Tongue (tissue), 2 donors: ENCODE data around the gene TNRC18. TPM values are rescaled to one million over a fixed set of nuclear protein-coding genes. Genes with fewer than 3 reads are reported as not detected.
A peak's percentile ranks its signal among the peaks of the same experiment; 100 is the strongest.
"Not testable (repeated sequence)": the region's sequence is repeated elsewhere in the genome, so short reads cannot be mapped to it uniquely, and the experiment has no call there.

Experiments used
- DNase-seq: peaks from one replicate; pipeline ENCODE4 v3.0.0-alpha.2; 2015
- total RNA-seq: library from RNA; depleted of rRNA; stranded (reverse); fragments of >200 nt; gene quantifications from one replicate; pipeline ENCODE4 v1.2.3, GENCODE V29; 2014

Gene TNRC18
- total RNA-seq, 1 donor from 2014 or later, result 63.0 TPM

- DNase-seq, result no peak
These were observed 132.3 kb downstream of the TNRC18 start for GRCh38 chr7:5291301-5291700.

GRCh38 chr7:5289355-5289754, 134.3 kb downstream of the TNRC18 start:
- DNase-seq, result no peak

- not testable (repeated sequence) for DNase-seq
These were observed 135.1 kb downstream of the TNRC18 start for GRCh38 chr7:5288560-5288959.

DNA sequence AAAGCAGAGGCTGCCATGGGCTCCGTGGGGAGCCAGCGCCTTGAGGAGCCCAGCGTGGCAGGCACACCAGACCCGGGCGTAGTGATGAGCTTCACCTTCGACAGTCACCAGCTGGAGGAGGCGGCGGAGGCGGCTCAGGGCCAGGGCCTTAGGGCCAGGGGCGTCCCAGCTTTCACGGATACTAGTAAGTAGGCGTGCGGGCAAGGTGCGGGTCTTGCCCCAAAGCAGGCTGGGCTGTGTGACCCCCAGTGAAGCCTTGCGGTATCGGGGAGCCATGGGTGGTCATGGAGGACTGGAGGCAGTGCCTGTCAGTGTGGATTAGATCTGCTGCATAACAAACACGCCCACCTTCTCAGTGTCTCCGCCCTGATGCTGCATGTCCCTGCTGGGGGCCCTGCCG, 135.8 kb downstream of the TNRC18 start:
- no peak for DNase-seq

DNA sequence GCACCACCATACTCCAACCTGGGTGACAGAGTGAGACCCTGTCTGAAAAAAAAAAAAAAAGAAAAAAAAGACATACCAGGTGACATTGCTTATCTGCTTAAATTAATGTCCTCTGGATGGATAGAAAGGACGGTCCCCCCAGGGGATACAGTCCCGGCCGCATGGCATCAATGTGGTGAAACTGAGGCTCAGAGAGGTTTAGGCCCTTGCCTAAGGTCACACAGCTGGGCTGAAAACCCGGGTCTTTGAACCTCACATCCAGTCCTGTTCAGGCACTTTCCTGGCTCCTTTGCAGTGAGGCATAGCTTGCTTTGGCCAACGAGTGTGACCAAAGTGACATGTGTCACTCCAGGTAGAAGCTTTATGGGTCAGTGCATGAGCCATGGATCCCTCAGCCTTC, 136.3 kb downstream of the TNRC18 start:
- DNase-seq, result not testable (repeated sequence)

DNA sequence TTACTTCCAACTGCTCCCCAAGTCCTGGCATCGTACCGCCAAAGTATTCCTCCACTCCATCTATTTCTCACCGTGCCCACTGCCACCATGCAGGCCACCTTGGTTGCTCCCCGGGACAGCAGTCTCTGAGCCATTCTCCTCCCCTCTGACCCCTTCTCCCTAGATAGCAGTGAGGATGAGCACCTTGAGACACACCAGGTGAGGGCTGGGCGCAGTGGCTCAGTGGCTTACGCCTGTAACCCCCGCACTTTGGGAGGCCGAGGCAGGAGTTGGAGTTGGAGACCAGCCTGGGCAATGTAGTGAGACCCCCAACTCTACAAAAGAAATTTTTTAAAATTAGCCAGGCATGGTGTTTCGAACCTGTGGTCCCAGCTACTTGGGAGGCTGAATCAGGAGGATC, 136.7 kb downstream of the TNRC18 start:
- DNase-seq, result no peak

GRCh38 chr7:5284304-5285281, 139.0 kb downstream of the TNRC18 start:
- DNase-seq, result peak; percentile 89

DNA sequence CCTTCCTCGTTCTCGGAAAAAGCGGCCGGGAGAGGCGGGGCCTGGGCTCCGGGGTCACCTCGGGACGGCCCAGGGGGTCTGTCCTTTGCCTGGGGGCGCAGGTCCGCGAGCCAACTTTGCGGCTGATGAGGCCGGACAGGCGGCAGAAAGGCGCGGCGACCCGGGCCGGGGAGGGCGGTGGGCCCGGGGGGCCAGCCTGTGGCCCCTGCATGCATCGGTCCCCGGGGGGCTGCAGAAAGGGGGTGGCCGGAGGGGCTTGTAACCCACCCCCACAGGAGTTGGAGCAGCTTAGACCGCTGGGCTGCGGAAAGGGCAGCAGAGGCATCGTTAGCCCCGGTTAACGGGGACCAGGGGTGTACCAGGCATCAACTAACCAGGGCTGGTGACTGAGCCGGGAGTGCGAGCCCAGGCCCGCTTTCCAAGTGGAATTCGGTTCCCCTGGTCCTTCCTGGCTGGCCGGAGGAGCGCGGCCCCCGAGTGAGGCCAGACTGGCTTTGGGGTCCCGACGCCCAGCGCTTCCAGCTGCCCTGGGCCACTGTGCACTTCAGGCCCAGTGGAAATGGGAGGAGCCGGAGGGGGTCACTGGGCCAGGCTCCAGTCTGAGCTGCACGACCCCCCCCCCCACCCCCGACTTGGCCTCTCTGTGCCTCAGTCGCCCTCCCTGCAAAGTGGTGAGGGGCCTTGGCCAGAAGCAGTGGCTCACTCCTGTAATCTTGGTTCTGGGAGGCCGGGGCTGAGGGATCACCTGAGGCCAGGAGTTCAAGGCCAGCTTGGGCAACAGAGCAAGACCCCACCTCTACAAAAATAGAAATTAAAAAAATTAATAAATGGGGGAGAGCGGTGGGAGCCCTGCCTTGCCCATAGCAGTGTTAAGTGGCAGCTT, 140.0 kb downstream of the TNRC18 start:
- peak; percentile 22 for DNase-seq

DNA sequence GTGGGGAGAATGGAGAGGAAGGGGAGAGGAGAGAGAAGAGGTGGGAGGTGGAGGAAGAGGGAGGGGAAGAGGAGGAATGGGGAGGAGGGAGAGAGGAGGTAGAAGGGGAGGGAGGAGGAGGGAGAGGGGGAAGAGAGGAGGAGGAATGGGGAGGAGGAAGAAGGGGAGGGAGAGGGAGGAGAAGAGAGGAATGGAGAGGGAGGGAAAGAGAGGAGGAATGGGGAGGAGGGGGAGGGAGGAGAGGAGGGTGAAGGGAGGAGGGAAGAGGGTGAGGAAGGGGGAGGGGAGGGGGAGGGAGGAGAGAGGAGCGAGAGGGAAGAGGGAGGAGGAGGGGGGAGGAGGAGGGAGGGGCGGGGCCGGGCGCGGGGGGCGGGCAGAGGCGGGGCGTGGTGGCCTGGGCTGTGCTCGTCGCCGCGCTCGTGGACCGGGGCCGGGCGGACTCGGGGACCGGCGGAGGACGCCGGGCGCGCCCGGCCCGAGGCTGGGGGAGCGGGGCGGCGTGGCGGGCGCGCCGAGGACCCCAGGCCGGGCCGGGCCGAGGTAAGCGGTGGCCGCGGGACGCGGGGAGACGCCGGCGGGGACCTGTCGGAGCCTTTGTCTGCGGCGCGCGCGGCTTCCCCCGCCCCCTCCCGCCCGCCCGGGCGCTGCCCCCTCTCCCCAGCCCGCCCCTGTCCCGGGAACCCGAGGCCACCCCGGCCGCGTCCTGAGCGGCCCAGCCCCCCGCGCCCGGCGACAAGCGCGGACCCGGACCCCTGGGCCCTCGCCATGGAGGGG, 140.9 kb downstream of the TNRC18 start, which contains the start of gene SLC29A4:
TSS of gene SLC29A4 (plus strand) at position 401 of the 774 bp plus-strand sequence. CDS start 4,874 bp downstream, outside the sequence.
- DNase-seq, result peak; percentile 71

DNA sequence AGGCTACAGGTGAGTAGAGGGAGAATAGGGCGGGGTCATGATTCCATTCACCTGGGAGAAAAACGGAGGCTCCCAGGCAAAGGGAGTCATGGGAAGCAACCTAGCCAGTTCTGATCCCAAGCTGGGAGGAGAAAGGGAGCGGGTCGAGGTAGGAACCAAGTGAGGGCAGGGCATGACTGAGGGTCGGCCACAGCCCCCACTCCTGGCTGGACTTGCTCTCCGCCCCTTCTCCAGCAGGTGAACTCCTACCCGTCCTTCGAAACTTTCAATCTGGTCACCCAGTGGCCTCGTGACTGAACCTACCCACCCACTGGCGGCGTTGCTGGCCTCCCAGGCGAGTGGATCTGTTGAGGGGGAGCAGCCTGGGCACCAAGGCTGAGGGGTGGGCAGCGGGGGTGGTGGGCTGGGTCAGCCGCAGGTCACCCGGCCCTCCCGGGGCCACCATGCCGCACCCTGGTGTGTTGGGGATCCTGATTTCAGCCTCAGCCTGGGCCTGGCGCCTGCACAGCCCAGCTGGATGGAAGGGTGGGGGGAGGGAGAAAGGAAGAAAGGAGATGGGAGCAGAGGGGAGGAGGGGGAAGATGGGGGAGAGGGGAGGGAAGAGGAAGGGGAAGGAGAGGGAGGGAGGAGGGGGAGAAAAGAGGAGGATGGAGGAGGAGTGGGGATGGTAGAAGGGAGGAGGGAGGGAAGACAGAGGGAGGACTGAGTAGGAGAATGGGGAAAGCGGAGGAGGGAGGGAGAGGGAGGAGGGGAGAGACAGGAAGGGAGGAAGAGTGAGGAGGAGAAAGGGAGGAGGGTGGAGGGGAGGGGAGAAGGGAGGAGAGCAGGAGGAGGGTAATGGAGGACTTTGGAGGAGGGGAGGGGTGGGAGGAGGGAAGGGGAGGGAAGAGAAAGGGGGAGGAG, 141.8 kb downstream of the TNRC18 start:
- peak; percentile 18 for DNase-seq

DNA sequence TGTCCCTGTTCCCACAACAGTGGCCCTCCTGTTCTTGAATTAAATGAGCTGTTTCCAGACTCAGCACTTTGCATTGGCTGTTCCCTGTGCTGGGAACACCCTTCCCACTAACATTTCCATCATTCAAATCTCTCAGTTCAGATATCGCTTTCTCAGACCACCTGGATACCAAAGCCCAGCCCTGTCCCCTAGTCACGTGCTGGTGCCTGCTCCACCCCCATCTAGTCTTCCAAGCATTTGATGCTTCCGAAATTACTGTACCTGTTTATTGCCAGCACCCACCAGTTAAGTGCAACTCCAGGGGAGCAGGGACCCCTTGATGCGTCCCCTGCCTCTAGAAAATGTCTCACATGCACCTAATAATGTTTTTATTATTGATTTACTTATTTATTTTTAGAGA, 143.9 kb downstream of the TNRC18 start:
- DNase-seq, result no peak

DNA sequence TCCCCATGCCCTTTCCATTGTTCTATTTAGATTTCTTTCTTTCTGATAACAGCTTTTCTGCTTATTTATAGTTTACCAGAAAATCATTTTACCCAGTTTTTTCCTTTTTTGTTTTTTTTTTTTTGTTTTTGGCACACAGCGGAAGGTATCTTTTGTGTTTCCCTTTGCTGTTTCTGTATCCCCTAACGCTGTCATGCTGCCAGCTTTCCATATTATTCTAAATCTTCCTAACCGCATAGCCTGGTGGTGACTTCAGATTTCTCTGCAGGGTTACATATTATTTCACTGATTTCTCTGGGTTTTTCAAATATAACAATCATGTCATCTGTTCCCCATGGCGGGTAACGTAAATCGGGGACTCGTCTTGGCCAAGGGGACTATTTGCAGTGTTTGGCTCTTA, 144.9 kb downstream of the TNRC18 start:
- DNase-seq, result peak; percentile 62

- DNase-seq, result peak; percentile 79
These were observed 147.0 kb downstream of the TNRC18 start for GRCh38 chr7:5276611-5277010.

DNA sequence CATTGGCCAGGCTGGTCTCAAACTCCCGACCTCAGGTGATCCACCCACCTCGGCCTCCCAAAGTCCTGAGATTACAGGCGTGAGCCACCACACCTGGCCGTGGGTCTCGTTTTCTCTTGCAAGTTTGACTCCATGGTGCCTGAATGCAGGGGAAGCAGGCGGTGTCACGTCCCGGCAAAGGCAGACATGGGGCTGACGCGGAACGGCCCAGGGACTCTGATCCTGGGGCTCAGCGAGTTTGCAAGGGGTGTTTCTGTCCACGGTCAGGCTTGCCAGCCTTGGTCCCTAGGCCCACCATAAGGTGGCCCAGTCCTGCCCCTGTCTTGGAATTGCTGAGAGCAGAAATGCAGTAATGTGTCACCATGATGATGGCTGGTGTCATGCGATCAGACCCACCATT, 147.5 kb downstream of the TNRC18 start:
- not testable (repeated sequence) for DNase-seq

- peak; percentile 79 for DNase-seq
These were observed 148.1 kb downstream of the TNRC18 start for GRCh38 chr7:5275510-5275909.

DNA sequence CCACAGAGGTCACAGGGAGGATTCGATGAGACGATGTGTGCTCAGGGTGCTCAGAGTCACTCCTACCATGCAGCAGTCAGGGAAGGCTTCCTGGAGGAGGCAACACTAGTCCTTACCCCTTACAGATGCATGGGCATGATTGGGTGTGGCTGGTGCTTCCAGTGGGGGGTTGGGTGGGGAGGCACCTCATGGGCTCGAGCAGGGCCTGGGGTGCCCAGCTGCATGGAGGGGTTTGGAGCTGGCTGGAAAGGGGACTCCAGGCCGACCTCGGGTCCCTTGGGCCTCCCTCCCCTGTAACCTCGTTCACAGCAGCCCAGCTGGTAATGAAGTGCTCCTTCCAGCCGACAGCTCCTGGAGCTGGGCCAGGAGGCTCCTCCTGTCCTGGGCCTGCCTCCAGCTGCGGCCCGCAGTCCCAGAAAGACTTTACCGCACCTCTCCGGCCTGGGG, 148.6 kb downstream of the TNRC18 start:
- DNase-seq, result peak; percentile 74

GRCh38 chr7:5274441-5274840, 149.2 kb downstream of the TNRC18 start:
- DNase-seq, result no peak

DNA sequence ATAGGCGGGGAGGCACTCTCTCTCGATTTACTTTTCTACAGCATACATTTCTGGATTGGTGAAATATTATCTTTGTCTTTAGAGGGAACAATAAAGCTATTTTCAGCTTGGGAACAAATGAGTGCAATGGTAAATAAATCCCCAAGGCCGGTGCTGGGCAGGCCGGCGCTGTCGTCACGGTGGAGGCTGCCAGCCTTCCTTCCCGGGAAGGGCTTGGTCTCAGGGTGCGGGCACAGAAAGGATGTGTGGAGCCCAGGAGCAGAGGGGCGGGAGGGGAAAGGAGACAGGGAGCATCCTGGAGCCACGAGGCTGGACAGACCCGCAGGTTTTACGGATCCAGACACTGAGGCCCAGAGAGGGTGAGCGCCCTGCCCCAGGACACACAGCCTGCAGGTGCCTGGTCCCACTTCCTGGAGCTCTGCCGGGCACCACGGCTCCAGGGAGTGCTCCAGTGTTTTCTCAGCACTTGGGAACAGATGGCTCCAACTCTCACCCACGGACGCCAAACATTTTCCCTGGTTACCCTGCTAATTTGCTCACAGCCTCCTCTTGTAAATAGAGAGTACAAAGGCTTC, 149.7 kb downstream of the TNRC18 start:
- DNase-seq, result peak; percentile 56

DNA sequence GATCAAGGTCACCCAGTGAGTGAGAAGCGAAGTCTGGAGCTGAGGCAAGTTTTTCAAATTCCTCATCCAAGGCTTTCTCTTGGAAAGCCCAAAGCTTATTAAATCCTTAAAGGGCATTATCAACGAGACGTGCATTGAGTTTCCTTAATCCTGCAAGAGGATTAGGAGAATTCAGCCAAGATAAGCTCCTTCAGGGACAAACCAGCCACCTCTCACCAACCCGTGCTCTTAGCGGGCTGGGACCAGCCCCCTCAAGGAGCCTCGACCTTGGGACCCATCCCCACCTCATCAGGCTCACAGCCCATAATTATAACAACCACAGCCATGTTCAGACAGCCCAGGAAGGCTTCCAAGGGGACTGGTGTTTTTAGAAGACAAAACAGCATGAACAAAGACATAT, 152.8 kb downstream of the TNRC18 start:
- DNase-seq, result no peak

DNA sequence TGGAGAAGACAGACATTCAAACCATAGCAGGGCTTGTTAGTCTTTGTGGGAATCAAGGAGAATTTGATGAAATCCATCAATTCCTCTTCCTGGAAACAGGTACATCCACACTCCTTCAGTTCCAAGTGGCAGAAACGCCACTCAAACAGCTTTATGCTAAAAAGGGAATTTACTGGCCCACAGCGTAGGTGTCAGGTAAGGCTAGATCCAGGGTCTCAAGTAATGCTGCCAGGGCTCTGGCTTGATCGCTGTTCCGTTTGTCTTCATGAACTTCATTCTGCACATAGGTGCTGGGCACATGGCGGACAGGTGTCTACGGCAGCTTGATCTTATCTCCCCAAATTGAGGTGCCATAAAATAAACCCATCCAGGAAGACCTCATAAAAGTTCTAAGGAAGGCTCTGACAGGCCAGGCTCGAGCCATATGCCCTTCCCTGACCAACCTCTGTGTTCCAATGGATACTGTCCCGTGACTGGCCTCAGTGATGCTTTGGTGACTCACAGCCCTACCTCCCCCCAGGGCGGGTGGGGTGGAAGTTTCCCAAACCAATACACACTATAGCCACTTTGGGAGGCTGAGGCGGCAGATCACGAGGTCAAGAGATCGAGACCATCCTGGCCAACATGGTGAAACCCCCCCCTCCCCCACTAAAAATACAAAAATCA, 153.5 kb downstream of the TNRC18 start:
- not testable (repeated sequence) for DNase-seq
